HepG2 (cell line): ENCODE measurements around the gene CMAS. TPM values are rescaled to one million over a fixed set of nuclear protein-coding genes. Genes with fewer than 3 reads are reported as not detected.

Experiments
- BRD4 ChIP-seq: sonication (generic); formaldehyde crosslinking; IDR thresholded peaks from 2 replicates; pipeline ENCODE4 v1.4.0; 2020; ENCODE audit warnings: missing genetic modification reagents
- GATAD2A ChIP-seq: IDR thresholded peaks from 2 replicates; pipeline ENCODE4 v1.6.1; 2016
- HMG20A ChIP-seq: IDR thresholded peaks from 2 replicates; pipeline ENCODE4 v1.6.1; 2016; ENCODE audit warnings: borderline replicate concordance
- HMGA1 ChIP-seq: sonication (generic); formaldehyde crosslinking; conservative IDR thresholded peaks from 2 replicates; pipeline ENCODE4 v1.4.0; 2020; ENCODE audit warnings: missing genetic modification reagents
- ISX ChIP-seq: sonication (generic); formaldehyde crosslinking; conservative IDR thresholded peaks from 2 replicates; pipeline ENCODE4 v1.5.0; 2020; ENCODE audit warnings: missing genetic modification reagents
- NFE2L2 ChIP-seq: fragments of 150-350 bp; IDR thresholded peaks from 2 replicates; pipeline ENCODE4 v1.6.1; 2014; ENCODE audit warnings: low read length
- RFX1 ChIP-seq: fragments of 450-650 bp; IDR thresholded peaks from 2 replicates; pipeline ENCODE4 v1.6.1; 2017
- ZMAT3 ChIP-seq: sonication (generic); formaldehyde crosslinking; conservative IDR thresholded peaks from 2 replicates; pipeline ENCODE4 v1.7.0; 2021; ENCODE audit warnings: missing genetic modification reagents
- ZNF264 ChIP-seq: sonication (generic); formaldehyde crosslinking; IDR thresholded peaks from 2 replicates; pipeline ENCODE4 v1.4.0; 2020; ENCODE audit warnings: missing genetic modification reagents
- ZNF605 ChIP-seq: sonication (generic); formaldehyde crosslinking; IDR thresholded peaks from 2 replicates; pipeline ENCODE4 v1.8.0; 2022; ENCODE audit warnings: mild to moderate bottlenecking, missing genetic modification reagents
- ZNF644 ChIP-seq: IDR thresholded peaks from 2 replicates; pipeline ENCODE4 v1.6.1; 2016; ENCODE audit warnings: low read depth
- ZNF773 ChIP-seq: sonication (generic); formaldehyde crosslinking; IDR thresholded peaks from 2 replicates; pipeline ENCODE4 v1.4.0; 2020; ENCODE audit warnings: missing genetic modification reagents, borderline replicate concordance
- ZNF776 ChIP-seq: sonication (generic); formaldehyde crosslinking; IDR thresholded peaks from 2 replicates; pipeline ENCODE4 v1.4.0; 2020; ENCODE audit warnings: mild to moderate bottlenecking, missing genetic modification reagents
- ZNF83 ChIP-seq: sonication (generic); formaldehyde crosslinking; IDR thresholded peaks from 2 replicates; pipeline ENCODE4 v1.4.0; 2020; ENCODE audit warnings: missing genetic modification reagents, mild to moderate bottlenecking, borderline replicate concordance
- polyA plus RNA-seq, 8 experiments: library from polyadenylated mRNA; depleted of rRNA in 3 of 8; stranded (reverse) in 7 of 8; unstranded in 1 of 8; fragments of >200 nt; fragmentation: Illumina TruSeq in 4 of 8; extraction: Trizol in 4 of 8; gene quantifications; 2 replicates each; pipeline versions ENCODE4 v1.2.1 to v1.2.3, GENCODE V29; 2011 to 2016; ENCODE audit warnings: low read depth in 4 of 8, missing spikeins in 1 of 8, mixed read lengths in 1 of 8; ENCODE audit not compliant: insufficient read depth in 1 of 8
- total RNA-seq, 5 experiments: library from RNA; depleted of rRNA; stranded (reverse); fragments of >200 nt; fragmentation: Illumina TruSeq; extraction: Trizol; gene quantifications; 2 replicates each; pipeline ENCODE4 v1.2.3, GENCODE V29; 2016; ENCODE audit warnings: low read depth in 1 of 5
- TF ChIP-seq, protein P1 (sequence below): sonication (generic); formaldehyde crosslinking; IDR thresholded peaks from 2 replicates; pipeline ENCODE4 v1.4.0; 2020; ENCODE audit warnings: missing genetic modification reagents
- TF ChIP-seq, protein P2 (sequence below): sonication (generic); formaldehyde crosslinking; IDR thresholded peaks from 2 replicates; pipeline ENCODE4 v1.8.1; 2022; ENCODE audit warnings: low read depth, mild to moderate bottlenecking, missing genetic modification reagents
- TF ChIP-seq, protein P3 (sequence below): sonication (generic); formaldehyde crosslinking; IDR thresholded peaks from 2 replicates; pipeline ENCODE4 v1.4.0; 2020; ENCODE audit warnings: mild to moderate bottlenecking, missing genetic modification reagents
- TF ChIP-seq, protein P4 (sequence below): sonication (generic); formaldehyde crosslinking; IDR thresholded peaks from 2 replicates; pipeline ENCODE4 v1.9.0; 2021; ENCODE audit warnings: missing genetic modification reagents, borderline replicate concordance
- TF ChIP-seq, protein P5 (sequence below): sonication (generic); formaldehyde crosslinking; conservative IDR thresholded peaks from 2 replicates; pipeline ENCODE4 v1.4.0; 2020; ENCODE audit warnings: missing genetic modification reagents
- TF ChIP-seq, protein P6 (sequence below): IDR thresholded peaks from 2 replicates; pipeline ENCODE4 v1.6.1; 2016; ENCODE audit warnings: missing genetic modification reagents, missing compliant biosample characterization

CMAS gene
- total and polyA plus RNA-seq, 2 of the 13 experiments (the other 11 are each of a cell fraction or from before 2014, with no cell fraction given): 14.0 to 21.3 TPM

DNA sequence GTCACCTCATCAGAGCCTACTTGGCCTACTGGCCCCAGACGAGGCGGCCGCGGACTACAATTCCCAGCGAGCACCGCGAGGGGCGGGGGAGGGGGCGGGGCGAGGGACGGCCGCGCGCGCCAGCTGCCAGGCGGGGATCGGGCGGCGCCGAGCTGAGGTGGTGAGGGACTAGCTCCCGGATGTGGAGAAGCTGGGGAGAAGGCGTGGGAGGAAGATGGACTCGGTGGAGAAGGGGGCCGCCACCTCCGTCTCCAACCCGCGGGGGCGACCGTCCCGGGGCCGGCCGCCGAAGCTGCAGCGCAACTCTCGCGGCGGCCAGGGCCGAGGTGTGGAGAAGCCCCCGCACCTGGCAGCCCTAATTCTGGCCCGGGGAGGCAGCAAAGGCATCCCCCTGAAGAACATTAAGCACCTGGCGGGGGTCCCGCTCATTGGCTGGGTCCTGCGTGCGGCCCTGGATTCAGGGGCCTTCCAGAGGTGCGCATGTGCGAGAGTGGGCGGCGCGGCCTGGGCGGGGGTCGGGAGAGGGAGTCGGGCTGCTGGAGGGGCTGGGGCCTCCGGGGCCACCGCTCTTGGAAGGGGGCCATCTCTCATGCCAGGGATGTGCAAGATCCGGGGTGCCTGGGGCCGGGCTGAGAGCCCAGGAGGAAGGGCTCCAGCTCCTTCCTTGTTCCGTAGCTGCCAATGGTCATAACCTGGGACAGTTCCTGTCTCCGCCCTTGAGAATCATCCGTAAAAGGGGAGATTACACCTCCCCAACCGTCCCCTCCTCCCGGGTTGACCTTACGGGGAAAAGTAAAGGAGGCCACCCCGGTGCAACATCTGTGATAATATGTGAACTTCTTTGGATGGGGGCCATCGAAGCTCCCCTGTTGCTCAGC, at the start of gene CMAS (continued):
- TF ChIP-seq NFE2L2: no peak
- no peak for TF ChIP-seq RFX1
- TF ChIP-seq, protein P1, sequence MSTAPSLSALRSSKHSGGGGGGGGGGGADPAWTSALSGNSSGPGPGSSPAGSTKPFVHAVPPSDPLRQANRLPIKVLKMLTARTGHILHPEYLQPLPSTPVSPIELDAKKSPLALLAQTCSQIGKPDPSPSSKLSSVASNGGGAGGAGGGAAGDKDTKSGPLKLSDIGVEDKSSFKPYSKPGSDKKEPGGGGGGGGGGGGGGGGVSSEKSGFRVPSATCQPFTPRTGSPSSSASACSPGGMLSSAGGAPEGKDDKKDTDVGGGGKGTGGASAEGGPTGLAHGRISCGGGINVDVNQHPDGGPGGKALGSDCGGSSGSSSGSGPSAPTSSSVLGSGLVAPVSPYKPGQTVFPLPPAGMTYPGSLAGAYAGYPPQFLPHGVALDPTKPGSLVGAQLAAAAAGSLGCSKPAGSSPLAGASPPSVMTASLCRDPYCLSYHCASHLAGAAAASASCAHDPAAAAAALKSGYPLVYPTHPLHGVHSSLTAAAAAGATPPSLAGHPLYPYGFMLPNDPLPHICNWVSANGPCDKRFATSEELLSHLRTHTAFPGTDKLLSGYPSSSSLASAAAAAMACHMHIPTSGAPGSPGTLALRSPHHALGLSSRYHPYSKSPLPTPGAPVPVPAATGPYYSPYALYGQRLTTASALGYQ (CRISPR knock-in tag): no peak
- no peak for TF ChIP-seq ISX (CRISPR knock-in tag)
- no peak for TF ChIP-seq HMGA1 (CRISPR knock-in tag)
- no peak for TF ChIP-seq ZNF83 (CRISPR knock-in tag)
- TF ChIP-seq HMG20A (CRISPR knock-in tag): no peak
- no peak for TF ChIP-seq ZNF644
- TF ChIP-seq GATAD2A (CRISPR knock-in tag): no peak
- TF ChIP-seq ZNF776 (CRISPR knock-in tag): peak; percentile 84
- TF ChIP-seq, protein P2, sequence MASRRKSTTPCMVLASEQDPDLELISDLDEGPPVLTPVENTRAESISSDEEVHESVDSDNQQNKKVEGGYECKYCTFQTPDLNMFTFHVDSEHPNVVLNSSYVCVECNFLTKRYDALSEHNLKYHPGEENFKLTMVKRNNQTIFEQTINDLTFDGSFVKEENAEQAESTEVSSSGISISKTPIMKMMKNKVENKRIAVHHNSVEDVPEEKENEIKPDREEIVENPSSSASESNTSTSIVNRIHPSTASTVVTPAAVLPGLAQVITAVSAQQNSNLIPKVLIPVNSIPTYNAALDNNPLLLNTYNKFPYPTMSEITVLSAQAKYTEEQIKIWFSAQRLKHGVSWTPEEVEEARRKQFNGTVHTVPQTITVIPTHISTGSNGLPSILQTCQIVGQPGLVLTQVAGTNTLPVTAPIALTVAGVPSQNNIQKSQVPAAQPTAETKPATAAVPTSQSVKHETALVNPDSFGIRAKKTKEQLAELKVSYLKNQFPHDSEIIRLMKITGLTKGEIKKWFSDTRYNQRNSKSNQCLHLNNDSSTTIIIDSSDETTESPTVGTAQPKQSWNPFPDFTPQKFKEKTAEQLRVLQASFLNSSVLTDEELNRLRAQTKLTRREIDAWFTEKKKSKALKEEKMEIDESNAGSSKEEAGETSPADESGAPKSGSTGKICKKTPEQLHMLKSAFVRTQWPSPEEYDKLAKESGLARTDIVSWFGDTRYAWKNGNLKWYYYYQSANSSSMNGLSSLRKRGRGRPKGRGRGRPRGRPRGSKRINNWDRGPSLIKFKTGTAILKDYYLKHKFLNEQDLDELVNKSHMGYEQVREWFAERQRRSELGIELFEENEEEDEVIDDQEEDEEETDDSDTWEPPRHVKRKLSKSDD: no peak
- TF ChIP-seq, protein P3, sequence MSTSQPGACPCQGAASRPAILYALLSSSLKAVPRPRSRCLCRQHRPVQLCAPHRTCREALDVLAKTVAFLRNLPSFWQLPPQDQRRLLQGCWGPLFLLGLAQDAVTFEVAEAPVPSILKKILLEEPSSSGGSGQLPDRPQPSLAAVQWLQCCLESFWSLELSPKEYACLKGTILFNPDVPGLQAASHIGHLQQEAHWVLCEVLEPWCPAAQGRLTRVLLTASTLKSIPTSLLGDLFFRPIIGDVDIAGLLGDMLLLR (CRISPR knock-in tag): no peak
- TF ChIP-seq ZNF773: no peak
- TF ChIP-seq, protein P4, sequence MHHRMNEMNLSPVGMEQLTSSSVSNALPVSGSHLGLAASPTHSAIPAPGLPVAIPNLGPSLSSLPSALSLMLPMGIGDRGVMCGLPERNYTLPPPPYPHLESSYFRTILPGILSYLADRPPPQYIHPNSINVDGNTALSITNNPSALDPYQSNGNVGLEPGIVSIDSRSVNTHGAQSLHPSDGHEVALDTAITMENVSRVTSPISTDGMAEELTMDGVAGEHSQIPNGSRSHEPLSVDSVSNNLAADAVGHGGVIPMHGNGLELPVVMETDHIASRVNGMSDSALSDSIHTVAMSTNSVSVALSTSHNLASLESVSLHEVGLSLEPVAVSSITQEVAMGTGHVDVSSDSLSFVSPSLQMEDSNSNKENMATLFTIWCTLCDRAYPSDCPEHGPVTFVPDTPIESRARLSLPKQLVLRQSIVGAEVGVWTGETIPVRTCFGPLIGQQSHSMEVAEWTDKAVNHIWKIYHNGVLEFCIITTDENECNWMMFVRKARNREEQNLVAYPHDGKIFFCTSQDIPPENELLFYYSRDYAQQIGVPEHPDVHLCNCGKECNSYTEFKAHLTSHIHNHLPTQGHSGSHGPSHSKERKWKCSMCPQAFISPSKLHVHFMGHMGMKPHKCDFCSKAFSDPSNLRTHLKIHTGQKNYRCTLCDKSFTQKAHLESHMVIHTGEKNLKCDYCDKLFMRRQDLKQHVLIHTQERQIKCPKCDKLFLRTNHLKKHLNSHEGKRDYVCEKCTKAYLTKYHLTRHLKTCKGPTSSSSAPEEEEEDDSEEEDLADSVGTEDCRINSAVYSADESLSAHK (CRISPR knock-in tag): 0 out of 2 replicates have a peak, but pooled peaks have one; percentile 41
- no peak for TF ChIP-seq BRD4 (CRISPR knock-in tag)
- TF ChIP-seq ZNF264 (CRISPR knock-in tag): no peak
- peak; percentile 62; the same call in 1 of the 2 replicates for TF ChIP-seq ZNF605
- 0 out of 2 replicates have a peak, but pooled peaks have one; percentile 40 for TF ChIP-seq ZMAT3 (CRISPR knock-in tag)
- TF ChIP-seq, protein P5, sequence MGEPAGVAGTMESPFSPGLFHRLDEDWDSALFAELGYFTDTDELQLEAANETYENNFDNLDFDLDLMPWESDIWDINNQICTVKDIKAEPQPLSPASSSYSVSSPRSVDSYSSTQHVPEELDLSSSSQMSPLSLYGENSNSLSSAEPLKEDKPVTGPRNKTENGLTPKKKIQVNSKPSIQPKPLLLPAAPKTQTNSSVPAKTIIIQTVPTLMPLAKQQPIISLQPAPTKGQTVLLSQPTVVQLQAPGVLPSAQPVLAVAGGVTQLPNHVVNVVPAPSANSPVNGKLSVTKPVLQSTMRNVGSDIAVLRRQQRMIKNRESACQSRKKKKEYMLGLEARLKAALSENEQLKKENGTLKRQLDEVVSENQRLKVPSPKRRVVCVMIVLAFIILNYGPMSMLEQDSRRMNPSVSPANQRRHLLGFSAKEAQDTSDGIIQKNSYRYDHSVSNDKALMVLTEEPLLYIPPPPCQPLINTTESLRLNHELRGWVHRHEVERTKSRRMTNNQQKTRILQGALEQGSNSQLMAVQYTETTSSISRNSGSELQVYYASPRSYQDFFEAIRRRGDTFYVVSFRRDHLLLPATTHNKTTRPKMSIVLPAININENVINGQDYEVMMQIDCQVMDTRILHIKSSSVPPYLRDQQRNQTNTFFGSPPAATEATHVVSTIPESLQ (CRISPR knock-in tag): no peak
- TF ChIP-seq, protein P6, sequence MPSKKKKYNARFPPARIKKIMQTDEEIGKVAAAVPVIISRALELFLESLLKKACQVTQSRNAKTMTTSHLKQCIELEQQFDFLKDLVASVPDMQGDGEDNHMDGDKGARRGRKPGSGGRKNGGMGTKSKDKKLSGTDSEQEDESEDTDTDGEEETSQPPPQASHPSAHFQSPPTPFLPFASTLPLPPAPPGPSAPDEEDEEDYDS (CRISPR knock-in tag): 0 out of 2 replicates have a peak, but pooled peaks have one; percentile 24
